Measurements from ENCODE around the gene MRPL19. TPM values are rescaled to one million over a fixed set of nuclear protein-coding genes. Genes with fewer than 3 reads are reported as not detected.

MRPL19 gene
- total RNA-seq (2014; rRNA removed; shearing (Covaris generic)): 65.5 and 85.5 TPM in 2 replicates
- polyA plus RNA-seq (2016; fragmentation: Nextera tagmentation; extraction: Ambion mirVana): 131 and 149 TPM in 2 replicates
- long read RNA-seq, transcript MRPL19-202 (6 exons, 3,479 nt): major isoform, 30 of 37 reads
- long read RNA-seq, partial matches to known transcripts: 0 of 37 reads
- long read RNA-seq, other reads (novel, unspliced or antisense): 5 of 37 reads

DNA sequence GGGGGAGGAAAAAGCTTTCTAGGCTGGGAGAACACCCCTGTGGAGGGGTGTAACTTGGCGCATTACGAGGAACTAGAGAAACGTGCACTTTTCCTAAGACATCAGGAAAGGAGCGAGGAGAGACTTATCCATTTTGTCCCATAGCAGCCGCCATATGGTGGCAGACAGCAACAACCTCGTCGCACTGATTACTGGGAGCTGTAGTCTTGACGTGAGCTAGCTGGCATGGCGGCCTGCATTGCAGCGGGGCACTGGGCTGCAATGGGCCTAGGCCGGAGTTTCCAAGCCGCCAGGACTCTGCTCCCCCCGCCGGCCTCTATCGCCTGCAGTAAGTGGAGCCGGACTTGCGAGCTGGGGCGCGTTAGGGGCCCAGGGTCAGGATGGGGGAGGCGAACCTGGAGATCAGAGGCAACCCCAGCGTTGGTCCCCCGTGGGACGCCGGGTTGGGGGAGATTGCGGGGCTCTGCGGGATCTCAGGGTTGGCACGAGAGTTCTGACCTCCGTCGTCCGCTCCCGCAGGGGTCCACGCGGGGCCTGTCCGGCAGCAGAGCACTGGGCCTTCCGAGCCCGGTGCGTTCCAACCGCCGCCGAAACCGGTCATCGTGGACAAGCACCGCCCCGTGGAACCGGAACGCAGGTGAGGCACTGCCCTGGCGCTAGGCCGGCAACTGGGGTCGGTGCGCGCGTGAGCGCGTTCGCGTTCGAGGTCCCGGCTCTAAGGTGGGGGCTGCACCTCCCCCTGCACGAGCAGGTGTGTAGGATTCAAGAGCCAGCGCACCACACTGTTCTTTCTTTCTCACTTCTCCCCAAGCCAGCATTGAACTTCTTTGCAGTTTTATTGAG, at the start of gene MRPL19:
TSS of gene MRPL19 (plus strand) at position 201 of the 843 bp plus-strand sequence. CDS start at position 226, 25 bp downstream.
- Histone ChIP-seq H3K4me3 (peak within 1 kb of the TSS; percentile 70), H2AFZ (peak within 1 kb of the TSS; percentile 88), H3K79me2 (replicated peaks; ENCODE audit: insufficient read depth) (peaks cover 38% of the 10 kb centered on the region), H3K36me3 (ENCODE audit: insufficient read depth) (peaks cover 13% of the 10 kb centered on the region; the same call in 1 of the 2 replicates), H3K27me3 (ENCODE audit: insufficient read depth) (no peaks in the 10 kb centered on the region), H4K20me1 (replicated peaks; ENCODE audit: insufficient read depth) (no peaks in the 10 kb centered on the region), H3K4me2 (peak within 1 kb of the TSS; percentile 88), H3K9me2 (ENCODE audit: insufficient read depth) (no peaks in the 10 kb centered on the region), H3K4me1 (ENCODE audit: insufficient read depth) (no peaks in the 10 kb centered on the region), H3K27ac (ENCODE audit: low read depth) (peak within 1 kb of the TSS; percentile 57; the same call in 1 of the 2 replicates), H3F3A (replicated peaks; ENCODE audit: low read depth) (no peaks in the 10 kb centered on the region)
- no peaks in the 10 kb centered on the region for H3K9me3 Mint-ChIP-seq
- peak; percentile 98 for ATAC-seq
- H3K4me1 Mint-ChIP-seq: no peaks in the 10 kb centered on the region
- DNase-seq (ENCODE audit: low spot score): peak; percentile 96
- peaks cover 3% of the 10 kb centered on the region for H3K27me3 Mint-ChIP-seq (ENCODE audit: insufficient read depth, low read depth, poor library complexity)
- peaks cover 42% of the 10 kb centered on the region for H3K36me3 Mint-ChIP-seq (ENCODE audit: low read depth)
- peak within 1 kb of the TSS; percentile 96 for H3K27ac Mint-ChIP-seq
- peak; percentile 82 for TF ChIP-seq POLR2AphosphoS5 (IDR thresholded peaks at IDR 0.05; ENCODE audit: low read depth)
- no peak for TF ChIP-seq JUNB (IDR thresholded peaks at IDR 0.05; ENCODE audit: unreplicated experiment)
- TF ChIP-seq, protein P1, sequence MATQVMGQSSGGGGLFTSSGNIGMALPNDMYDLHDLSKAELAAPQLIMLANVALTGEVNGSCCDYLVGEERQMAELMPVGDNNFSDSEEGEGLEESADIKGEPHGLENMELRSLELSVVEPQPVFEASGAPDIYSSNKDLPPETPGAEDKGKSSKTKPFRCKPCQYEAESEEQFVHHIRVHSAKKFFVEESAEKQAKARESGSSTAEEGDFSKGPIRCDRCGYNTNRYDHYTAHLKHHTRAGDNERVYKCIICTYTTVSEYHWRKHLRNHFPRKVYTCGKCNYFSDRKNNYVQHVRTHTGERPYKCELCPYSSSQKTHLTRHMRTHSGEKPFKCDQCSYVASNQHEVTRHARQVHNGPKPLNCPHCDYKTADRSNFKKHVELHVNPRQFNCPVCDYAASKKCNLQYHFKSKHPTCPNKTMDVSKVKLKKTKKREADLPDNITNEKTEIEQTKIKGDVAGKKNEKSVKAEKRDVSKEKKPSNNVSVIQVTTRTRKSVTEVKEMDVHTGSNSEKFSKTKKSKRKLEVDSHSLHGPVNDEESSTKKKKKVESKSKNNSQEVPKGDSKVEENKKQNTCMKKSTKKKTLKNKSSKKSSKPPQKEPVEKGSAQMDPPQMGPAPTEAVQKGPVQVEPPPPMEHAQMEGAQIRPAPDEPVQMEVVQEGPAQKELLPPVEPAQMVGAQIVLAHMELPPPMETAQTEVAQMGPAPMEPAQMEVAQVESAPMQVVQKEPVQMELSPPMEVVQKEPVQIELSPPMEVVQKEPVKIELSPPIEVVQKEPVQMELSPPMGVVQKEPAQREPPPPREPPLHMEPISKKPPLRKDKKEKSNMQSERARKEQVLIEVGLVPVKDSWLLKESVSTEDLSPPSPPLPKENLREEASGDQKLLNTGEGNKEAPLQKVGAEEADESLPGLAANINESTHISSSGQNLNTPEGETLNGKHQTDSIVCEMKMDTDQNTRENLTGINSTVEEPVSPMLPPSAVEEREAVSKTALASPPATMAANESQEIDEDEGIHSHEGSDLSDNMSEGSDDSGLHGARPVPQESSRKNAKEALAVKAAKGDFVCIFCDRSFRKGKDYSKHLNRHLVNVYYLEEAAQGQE (IDR thresholded peaks at IDR 0.05; ENCODE audit: unreplicated experiment): no peak
- TF ChIP-seq, protein P2, sequence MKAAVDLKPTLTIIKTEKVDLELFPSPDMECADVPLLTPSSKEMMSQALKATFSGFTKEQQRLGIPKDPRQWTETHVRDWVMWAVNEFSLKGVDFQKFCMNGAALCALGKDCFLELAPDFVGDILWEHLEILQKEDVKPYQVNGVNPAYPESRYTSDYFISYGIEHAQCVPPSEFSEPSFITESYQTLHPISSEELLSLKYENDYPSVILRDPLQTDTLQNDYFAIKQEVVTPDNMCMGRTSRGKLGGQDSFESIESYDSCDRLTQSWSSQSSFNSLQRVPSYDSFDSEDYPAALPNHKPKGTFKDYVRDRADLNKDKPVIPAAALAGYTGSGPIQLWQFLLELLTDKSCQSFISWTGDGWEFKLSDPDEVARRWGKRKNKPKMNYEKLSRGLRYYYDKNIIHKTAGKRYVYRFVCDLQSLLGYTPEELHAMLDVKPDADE (IDR thresholded peaks at IDR 0.05): peak; percentile 92
- TF ChIP-seq, protein P3, sequence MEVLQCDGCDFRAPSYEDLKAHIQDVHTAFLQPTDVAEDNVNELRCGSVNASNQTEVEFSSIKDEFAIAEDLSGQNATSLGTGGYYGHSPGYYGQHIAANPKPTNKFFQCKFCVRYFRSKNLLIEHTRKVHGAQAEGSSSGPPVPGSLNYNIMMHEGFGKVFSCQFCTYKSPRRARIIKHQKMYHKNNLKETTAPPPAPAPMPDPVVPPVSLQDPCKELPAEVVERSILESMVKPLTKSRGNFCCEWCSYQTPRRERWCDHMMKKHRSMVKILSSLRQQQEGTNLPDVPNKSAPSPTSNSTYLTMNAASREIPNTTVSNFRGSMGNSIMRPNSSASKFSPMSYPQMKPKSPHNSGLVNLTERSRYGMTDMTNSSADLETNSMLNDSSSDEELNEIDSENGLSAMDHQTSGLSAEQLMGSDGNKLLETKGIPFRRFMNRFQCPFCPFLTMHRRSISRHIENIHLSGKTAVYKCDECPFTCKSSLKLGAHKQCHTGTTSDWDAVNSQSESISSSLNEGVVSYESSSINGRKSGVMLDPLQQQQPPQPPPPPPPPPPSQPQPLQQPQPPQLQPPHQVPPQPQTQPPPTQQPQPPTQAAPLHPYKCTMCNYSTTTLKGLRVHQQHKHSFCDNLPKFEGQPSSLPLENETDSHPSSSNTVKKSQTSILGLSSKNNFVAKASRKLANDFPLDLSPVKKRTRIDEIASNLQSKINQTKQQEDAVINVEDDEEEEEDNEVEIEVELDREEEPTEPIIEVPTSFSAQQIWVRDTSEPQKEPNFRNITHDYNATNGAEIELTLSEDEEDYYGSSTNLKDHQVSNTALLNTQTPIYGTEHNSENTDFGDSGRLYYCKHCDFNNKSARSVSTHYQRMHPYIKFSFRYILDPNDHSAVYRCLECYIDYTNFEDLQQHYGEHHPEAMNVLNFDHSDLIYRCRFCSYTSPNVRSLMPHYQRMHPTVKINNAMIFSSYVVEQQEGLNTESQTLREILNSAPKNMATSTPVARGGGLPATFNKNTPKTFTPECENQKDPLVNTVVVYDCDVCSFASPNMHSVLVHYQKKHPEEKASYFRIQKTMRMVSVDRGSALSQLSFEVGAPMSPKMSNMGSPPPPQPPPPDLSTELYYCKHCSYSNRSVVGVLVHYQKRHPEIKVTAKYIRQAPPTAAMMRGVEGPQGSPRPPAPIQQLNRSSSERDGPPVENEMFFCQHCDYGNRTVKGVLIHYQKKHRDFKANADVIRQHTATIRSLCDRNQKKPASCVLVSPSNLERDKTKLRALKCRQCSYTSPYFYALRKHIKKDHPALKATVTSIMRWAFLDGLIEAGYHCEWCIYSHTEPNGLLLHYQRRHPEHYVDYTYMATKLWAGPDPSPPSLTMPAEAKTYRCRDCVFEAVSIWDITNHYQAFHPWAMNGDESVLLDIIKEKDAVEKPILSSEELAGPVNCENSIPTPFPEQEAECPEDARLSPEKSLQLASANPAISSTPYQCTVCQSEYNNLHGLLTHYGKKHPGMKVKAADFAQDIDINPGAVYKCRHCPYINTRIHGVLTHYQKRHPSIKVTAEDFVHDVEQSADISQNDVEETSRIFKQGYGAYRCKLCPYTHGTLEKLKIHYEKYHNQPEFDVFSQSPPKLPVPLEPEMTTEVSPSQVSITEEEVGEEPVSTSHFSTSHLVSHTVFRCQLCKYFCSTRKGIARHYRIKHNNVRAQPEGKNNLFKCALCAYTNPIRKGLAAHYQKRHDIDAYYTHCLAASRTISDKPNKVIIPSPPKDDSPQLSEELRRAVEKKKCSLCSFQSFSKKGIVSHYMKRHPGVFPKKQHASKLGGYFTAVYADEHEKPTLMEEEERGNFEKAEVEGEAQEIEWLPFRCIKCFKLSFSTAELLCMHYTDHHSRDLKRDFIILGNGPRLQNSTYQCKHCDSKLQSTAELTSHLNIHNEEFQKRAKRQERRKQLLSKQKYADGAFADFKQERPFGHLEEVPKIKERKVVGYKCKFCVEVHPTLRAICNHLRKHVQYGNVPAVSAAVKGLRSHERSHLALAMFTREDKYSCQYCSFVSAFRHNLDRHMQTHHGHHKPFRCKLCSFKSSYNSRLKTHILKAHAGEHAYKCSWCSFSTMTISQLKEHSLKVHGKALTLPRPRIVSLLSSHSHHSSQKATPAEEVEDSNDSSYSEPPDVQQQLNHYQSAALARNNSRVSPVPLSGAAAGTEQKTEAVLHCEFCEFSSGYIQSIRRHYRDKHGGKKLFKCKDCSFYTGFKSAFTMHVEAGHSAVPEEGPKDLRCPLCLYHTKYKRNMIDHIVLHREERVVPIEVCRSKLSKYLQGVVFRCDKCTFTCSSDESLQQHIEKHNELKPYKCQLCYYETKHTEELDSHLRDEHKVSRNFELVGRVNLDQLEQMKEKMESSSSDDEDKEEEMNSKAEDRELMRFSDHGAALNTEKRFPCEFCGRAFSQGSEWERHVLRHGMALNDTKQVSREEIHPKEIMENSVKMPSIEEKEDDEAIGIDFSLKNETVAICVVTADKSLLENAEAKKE (CRISPR knock-in tag; IDR thresholded peaks at IDR 0.05): no peak
- peak; percentile 71 for TF ChIP-seq CREB1 (CRISPR knock-in tag; IDR thresholded peaks at IDR 0.05; ENCODE audit: low read depth)
- H3K4me3 Mint-ChIP-seq: peak within 1 kb of the TSS; percentile 93

Data from GM23338 (cell line).